Fibroblast of lung (primary cell): ENCODE measurements around the gene ATP13A5.

Source experiments
- CTCF ChIP-seq, 2 donors: IDR thresholded peaks in 1 of 2; conservative IDR thresholded peaks in 1 of 2; 1 replicate in 1 of 2; 2 replicates in 1 of 2; pipeline ENCODE4 v1.5.1; 2011 to 2012; ENCODE audit warnings: low read length in 2 of 2, control low read depth in 1 of 2, inconsistent platforms in 1 of 2, low read depth in 1 of 2, mild to moderate bottlenecking in 1 of 2
- EZH2 ChIP-seq: IDR thresholded peaks from 2 replicates; pipeline ENCODE4 v1.5.1; 2012; ENCODE audit warnings: low read length, control low read depth, mild to moderate bottlenecking; ENCODE audit errors: missing control alignments

- TF ChIP-seq CTCF (conservative IDR thresholded peaks at IDR 0.05 in 1 of 2, IDR thresholded peaks at IDR 0.05 in 1 of 2; ENCODE audit: low read depth in 1 of 2, low read length in 2 of 2) (no peak), EZH2 (no peak)
These were observed 128.1 kb downstream of the ATP13A5 start for GRCh38 chr3:193250492-193250891.
